MM.1S (cell line): ENCODE data around the gene TCF7L2.

Source experiments
- CTCF ChIP-seq: fragments of 300-600 bp; sonication (generic); IDR thresholded peaks from 2 replicates; pipeline ENCODE4 v1.5.1; 2016; ENCODE audit warnings: antibody characterized with exemption, low read length, mixed read lengths
- EZH2phosphoT487 ChIP-seq: fragments of 300-600 bp; sonication (generic); IDR thresholded peaks from 2 replicates; pipeline ENCODE4 v1.6.1; 2018; ENCODE audit warnings: antibody characterized with exemption, low read length

- TF ChIP-seq CTCF (no peak), EZH2phosphoT487 (no peak)
Measured at GRCh38 chr10:113047151-113047550, 97.1 kb downstream of the TCF7L2 start.
